ENCODE measurements around the gene B3GALT4. TPM values are rescaled to one million over a fixed set of nuclear protein-coding genes. Genes with fewer than 3 reads are reported as not detected.
"Not testable (repeated sequence)": the region's sequence is repeated elsewhere in the genome, so short reads cannot be mapped to it uniquely, and the experiment has no call there.

Gene B3GALT4
- total RNA-seq, 1 donor from 2014 or later = 2.8 TPM

- peaks cover 14% of the 10 kb centered on the region for H3K36me3 Mint-ChIP-seq (ENCODE audit: low read depth)
- H3K27ac Mint-ChIP-seq (ENCODE audit: unreplicated experiment) = no peak overlapping the region
- no peaks in the 10 kb centered on the region for H3K4me1 Mint-ChIP-seq
- DNase-seq (ENCODE audit: low read depth, low spot score) = no peak
- H3K9me3 Mint-ChIP-seq = no peaks in the 10 kb centered on the region
- TF ChIP-seq CTCF (conservative IDR thresholded peaks at IDR 0.05) = no peak
- H3K27me3 Mint-ChIP-seq (ENCODE audit: low read depth) = no peaks in the 10 kb centered on the region
- no peak overlapping the region for H3K4me3 Mint-ChIP-seq
Measured at GRCh38 chr6:33259032-33259431, 17.9 kb upstream of the B3GALT4 start.

- not testable (repeated sequence) for H3K4me3 Mint-ChIP-seq; DNase-seq (ENCODE audit: low read depth, low spot score); H3K4me1 Mint-ChIP-seq; H3K9me3 Mint-ChIP-seq; H3K27ac Mint-ChIP-seq (ENCODE audit: unreplicated experiment); H3K27me3 Mint-ChIP-seq (ENCODE audit: low read depth)
- peaks cover 12% of the 10 kb centered on the region for H3K36me3 Mint-ChIP-seq (ENCODE audit: low read depth)
Measured at GRCh38 chr6:33262490-33262889, 14.4 kb upstream of the B3GALT4 start.

GRCh38 chr6:33264015-33264414 lies 12.9 kb upstream of the B3GALT4 start:
- no peak for TF ChIP-seq CTCF (conservative IDR thresholded peaks at IDR 0.05)
- Mint-ChIP-seq H3K27me3 (ENCODE audit: low read depth) (no peaks in the 10 kb centered on the region), H3K27ac (ENCODE audit: unreplicated experiment) (no peak overlapping the region), H3K9me3 (no peaks in the 10 kb centered on the region), H3K36me3 (ENCODE audit: low read depth) (peaks cover 12% of the 10 kb centered on the region), H3K4me1 (no peaks in the 10 kb centered on the region), H3K4me3 (no peak overlapping the region)
- DNase-seq (ENCODE audit: low read depth, low spot score) = no peak

GRCh38 chr6:33271117-33271467 lies 5.8 kb upstream of the B3GALT4 start:
- no peak for DNase-seq (ENCODE audit: low read depth, low spot score)
- Mint-ChIP-seq H3K27ac (ENCODE audit: unreplicated experiment) (peak overlapping the region; percentile 100), H3K9me3 (no peaks in the 10 kb centered on the region), H3K36me3 (ENCODE audit: low read depth) (peaks cover 16% of the 10 kb centered on the region), H3K27me3 (ENCODE audit: low read depth) (no peaks in the 10 kb centered on the region), H3K4me3 (peak overlapping the region; percentile 97), H3K4me1 (peaks cover 50% of the 10 kb centered on the region)
- TF ChIP-seq CTCF (conservative IDR thresholded peaks at IDR 0.05) = peak; percentile 35

- Mint-ChIP-seq H3K36me3 (ENCODE audit: low read depth) (peaks cover 20% of the 10 kb centered on the region), H3K27me3 (ENCODE audit: low read depth) (no peaks in the 10 kb centered on the region), H3K27ac (ENCODE audit: unreplicated experiment) (peak within 1 kb of the TSS; percentile 100)
Measured at GRCh38 chr6:33271468-33272274, 5.3 kb upstream of the B3GALT4 start, which contains the start of the genes RPS18 and VPS52. Gene RPS18, plus strand, starts transcription at chr6:33272075. Its CDS starts 45 bp downstream, at chr6:33272120. Gene VPS52, minus strand, starts transcription at chr6:33271876. Its CDS starts 201 bp downstream, at chr6:33271675.

More at GRCh38 chr6:33271468-33272274, 5.3 kb upstream of the B3GALT4 start, which contains the start of the genes RPS18 and VPS52:
- DNase-seq (ENCODE audit: low read depth, low spot score) = peak; percentile 87
- Mint-ChIP-seq H3K4me3 (peak within 1 kb of the TSS; percentile 97), H3K9me3 (no peaks in the 10 kb centered on the region), H3K4me1 (peaks cover 56% of the 10 kb centered on the region)
- peak; percentile 28 for TF ChIP-seq CTCF (conservative IDR thresholded peaks at IDR 0.05)
